AG04450 (cell line): Measurements from ENCODE around the gene SSR4. TPM values are rescaled to one million over a fixed set of nuclear protein-coding genes. Genes with fewer than 3 reads are reported as not detected.

Experiments
- CTCF ChIA-PET: fragments of 300-600, 350-600 bp; formaldehyde crosslinking; extraction: SDS; loops from one replicate; lab custom pipeline; 2022; ENCODE audit warnings: antibody characterized with exemption, inconsistent platforms; lab: Charles Lee
- POLR2A ChIA-PET: fragments of 350-600 bp; formaldehyde crosslinking; extraction: SDS; loops from one replicate; lab custom pipeline; 2021; ENCODE audit warnings: antibody characterized with exemption, inconsistent platforms; lab: Yijun Ruan, JAX
- DNase-seq: peaks from one replicate; pipeline ENCODE4 v3.0.0-alpha.2; 2011; ENCODE audit warnings: low read depth, low spot score
- H3K27ac ChIP-seq: one replicate; pipeline ENCODE4 v1.5.1; 2012; ENCODE audit warnings: low read depth, low read length, control low read depth
- H3K27me3 ChIP-seq: one replicate; pipeline ENCODE4 v1.6.0; 2012; ENCODE audit warnings: low read length; ENCODE audit not compliant: control insufficient read depth, insufficient read depth
- H3K4me3 ChIP-seq: 2 replicates; pipeline ENCODE4 v1.5.1; 2011; ENCODE audit warnings: mild to moderate bottlenecking, low read depth, low read length, control low read depth
- H3K9me3 ChIP-seq: 2 replicates; pipeline ENCODE4 v1.5.1; 2012; ENCODE audit warnings: low read length; ENCODE audit not compliant: control insufficient read depth, insufficient read depth
- polyA plus RNA-seq: library from polyadenylated mRNA; depleted of rRNA; stranded (reverse); fragments of >200 nt; gene quantifications from 2 replicates; pipeline ENCODE4 v1.2.3, GENCODE V29; 2011
- TF ChIP-seq, protein P1 (sequence below): IDR thresholded peaks from 2 replicates; pipeline ENCODE4 v1.5.1; 2011; ENCODE audit warnings: low read depth, low read length, control low read depth, inconsistent platforms

SSR4 gene
- polyA plus RNA-seq, 1 experiment: 277 TPM

DNA sequence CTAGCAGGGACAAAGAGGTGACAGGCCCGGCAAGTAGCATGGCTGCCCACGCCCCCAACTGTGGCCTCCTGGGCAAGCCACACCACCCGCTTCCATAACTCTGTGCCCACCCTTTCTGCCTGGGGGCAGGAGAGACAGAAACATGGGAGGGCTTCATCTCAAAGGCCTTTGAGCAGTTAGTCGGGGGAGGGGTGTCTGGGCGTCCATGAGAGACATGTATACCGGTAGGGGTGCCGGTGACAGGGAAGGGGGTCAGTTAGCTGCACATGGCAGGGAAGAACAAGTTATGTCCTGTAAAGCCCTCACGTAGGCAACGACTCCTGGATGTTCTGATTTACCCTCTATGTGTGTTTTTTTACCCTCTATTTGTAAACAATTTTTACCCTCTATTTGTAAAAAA is 26.6 kb downstream of the SSR4 start:
- TF ChIP-seq, protein P1, sequence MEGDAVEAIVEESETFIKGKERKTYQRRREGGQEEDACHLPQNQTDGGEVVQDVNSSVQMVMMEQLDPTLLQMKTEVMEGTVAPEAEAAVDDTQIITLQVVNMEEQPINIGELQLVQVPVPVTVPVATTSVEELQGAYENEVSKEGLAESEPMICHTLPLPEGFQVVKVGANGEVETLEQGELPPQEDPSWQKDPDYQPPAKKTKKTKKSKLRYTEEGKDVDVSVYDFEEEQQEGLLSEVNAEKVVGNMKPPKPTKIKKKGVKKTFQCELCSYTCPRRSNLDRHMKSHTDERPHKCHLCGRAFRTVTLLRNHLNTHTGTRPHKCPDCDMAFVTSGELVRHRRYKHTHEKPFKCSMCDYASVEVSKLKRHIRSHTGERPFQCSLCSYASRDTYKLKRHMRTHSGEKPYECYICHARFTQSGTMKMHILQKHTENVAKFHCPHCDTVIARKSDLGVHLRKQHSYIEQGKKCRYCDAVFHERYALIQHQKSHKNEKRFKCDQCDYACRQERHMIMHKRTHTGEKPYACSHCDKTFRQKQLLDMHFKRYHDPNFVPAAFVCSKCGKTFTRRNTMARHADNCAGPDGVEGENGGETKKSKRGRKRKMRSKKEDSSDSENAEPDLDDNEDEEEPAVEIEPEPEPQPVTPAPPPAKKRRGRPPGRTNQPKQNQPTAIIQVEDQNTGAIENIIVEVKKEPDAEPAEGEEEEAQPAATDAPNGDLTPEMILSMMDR: no peak

DNA sequence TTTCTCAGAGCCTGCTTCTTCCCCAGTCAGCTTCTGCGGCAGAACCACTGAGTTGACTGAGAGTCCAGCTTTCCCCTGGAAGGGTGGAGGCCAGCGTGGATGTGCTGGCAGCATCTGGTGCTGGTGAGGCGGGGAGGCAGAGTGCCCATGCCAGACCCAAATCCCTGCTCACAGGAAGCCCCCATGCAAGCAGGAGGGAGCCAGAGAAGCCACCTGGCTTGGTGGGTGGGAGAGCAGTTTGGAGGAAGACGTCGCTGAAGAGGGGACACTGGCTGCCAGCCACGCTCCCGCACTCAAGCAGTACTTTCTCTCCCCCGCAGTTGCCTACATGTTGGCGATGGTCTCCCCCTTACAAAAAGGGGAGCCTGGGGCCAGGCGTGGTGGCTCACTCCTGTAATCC is 29.9 kb downstream of the SSR4 start:
- H3K9me3 ChIP-seq: no peaks in the 10 kb centered on the region
- no peak overlapping the region for H3K4me3 ChIP-seq
- ChIA-PET POLR2A (no interaction called here), CTCF (no interaction called here)
- DNase-seq: no peak
- TF ChIP-seq, protein P1: no peak
- H3K27ac ChIP-seq: no peak overlapping the region
- H3K27me3 ChIP-seq: peaks cover 25% of the 10 kb centered on the region

More for the DNA sequence above, 26.6 kb downstream of the SSR4 start:
- H3K27ac ChIP-seq: no peak overlapping the region
- H3K27me3 ChIP-seq: peaks cover 5% of the 10 kb centered on the region
- H3K4me3 ChIP-seq: no peak overlapping the region
- no peaks in the 10 kb centered on the region for H3K9me3 ChIP-seq
- POLR2A ChIA-PET: no interaction called here
- DNase-seq: no peak
- CTCF ChIA-PET: no interaction called here

DNA sequence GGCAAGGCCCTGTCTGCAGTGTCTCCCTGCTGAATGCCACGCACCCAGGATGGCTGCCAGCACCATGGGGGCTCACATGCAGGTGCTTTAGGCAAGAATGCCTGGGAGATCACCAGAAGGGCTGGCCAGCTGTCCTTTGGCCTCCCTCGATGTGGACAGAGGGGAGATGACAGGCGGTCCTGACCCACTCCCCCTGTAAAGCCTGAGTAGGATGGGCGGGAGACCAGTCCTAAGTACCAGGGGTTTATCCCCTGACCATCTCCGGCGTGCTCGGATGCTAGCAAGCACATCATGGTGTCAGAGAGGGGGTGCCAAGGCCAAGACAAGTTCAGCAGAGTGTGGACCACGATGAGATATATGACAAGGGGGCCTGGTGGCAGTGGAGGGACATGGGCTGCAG is 30.6 kb downstream of the SSR4 start:
- ChIA-PET POLR2A (no interaction called here), CTCF (no interaction called here)
- no peak overlapping the region for H3K27ac ChIP-seq
- no peak for DNase-seq
- peaks cover 30% of the 10 kb centered on the region for H3K27me3 ChIP-seq
- no peaks in the 10 kb centered on the region for H3K9me3 ChIP-seq
- H3K4me3 ChIP-seq: no peak overlapping the region
- TF ChIP-seq, protein P1: no peak

DNA sequence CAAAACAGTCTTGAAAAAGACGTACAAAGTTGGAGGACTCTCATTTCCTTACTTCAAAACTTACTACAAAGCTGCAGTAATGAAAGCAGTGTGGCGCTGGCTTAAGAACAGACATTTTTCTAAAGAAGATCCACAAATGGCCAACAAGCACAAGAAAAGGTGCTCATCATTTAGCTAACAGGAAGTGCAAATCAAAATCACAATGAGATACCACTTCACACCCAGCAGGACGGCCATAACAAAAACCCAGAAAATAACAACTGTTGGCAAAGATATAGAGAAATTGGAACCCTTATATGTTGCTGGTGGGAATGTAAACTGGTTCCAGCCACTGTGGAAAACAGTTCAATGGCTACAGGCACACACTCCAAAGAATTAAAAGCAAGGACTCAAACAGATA is 32.5 kb downstream of the SSR4 start:
- no peak for DNase-seq
- CTCF ChIA-PET: no interaction called here
- peaks cover 38% of the 10 kb centered on the region for H3K27me3 ChIP-seq
- H3K9me3 ChIP-seq: no peaks in the 10 kb centered on the region
- TF ChIP-seq, protein P1: no peak
- POLR2A ChIA-PET: no interaction called here
- H3K27ac ChIP-seq: no peak overlapping the region
- H3K4me3 ChIP-seq: no peak overlapping the region

DNA sequence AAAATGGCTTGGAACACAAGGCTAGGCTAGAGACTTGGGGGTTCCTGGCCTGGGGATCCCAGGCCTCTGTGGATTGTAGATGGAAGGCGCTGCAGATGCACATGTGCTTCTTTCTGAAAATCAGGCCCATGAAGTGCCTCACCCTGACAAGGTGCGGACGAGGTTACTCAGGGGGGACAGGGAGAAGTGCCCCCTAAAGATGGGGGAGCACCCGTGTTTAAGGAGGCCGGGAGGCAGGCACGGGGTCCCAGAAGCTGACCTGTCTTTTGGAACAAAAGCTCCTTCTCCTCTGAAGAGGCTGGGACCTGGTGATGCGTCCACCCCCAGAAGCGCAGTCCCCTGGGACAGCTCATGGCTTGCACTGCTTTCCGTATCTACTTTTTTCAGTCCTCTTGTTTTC is 33.4 kb downstream of the SSR4 start:
- no peaks in the 10 kb centered on the region for H3K9me3 ChIP-seq
- ChIA-PET CTCF (no interaction called here), POLR2A (no interaction called here)
- H3K27ac ChIP-seq: no peak overlapping the region
- no peak overlapping the region for H3K4me3 ChIP-seq
- peaks cover 39% of the 10 kb centered on the region for H3K27me3 ChIP-seq
- TF ChIP-seq, protein P1: no peak
- DNase-seq: no peak
